Measurements from ENCODE around the gene KLHDC10.
"Not testable (repeated sequence)": the region's sequence is repeated elsewhere in the genome, so short reads cannot be mapped to it uniquely, and the experiment has no call there.

Gene KLHDC10

GRCh38 chr7:130182990-130183389 lies 112.7 kb downstream of the KLHDC10 start:
- TF ChIP-seq CTCF (conservative IDR thresholded peaks at IDR 0.05; ENCODE audit: low read depth) = no peak
- ChIA-PET POLR2A (ENCODE audit: low non-redundant PET) (no interaction called here), CTCF (interaction anchor here (0.6 kb wide), 1 partner anchor 234 kb away, joined by 3 read pairs; no protein-coding TSS in a partner anchor)
- H3K27ac ChIP-seq = no peak overlapping the region
- no peak for DNase-seq (ENCODE audit: low spot score)

GRCh38 chr7:130184349-130184748 lies 114.0 kb downstream of the KLHDC10 start:
- DNase-seq (ENCODE audit: low spot score); CTCF ChIA-PET; H3K27ac ChIP-seq; POLR2A ChIA-PET (ENCODE audit: low non-redundant PET): not testable (repeated sequence)

Data from RWPE1 (cell line).